ENCODE measurements around the gene MRPS24. TPM values are rescaled to one million over a fixed set of nuclear protein-coding genes. Genes with fewer than 3 reads are reported as not detected.
A peak's percentile ranks its signal among the peaks of the same experiment; 100 is the strongest.
"Not testable (repeated sequence)": the region's sequence is repeated elsewhere in the genome, so short reads cannot be mapped to it uniquely, and the experiment has no call there.

Gene MRPS24
- polyA plus RNA-seq, 1 experiment: 134 TPM

DNA sequence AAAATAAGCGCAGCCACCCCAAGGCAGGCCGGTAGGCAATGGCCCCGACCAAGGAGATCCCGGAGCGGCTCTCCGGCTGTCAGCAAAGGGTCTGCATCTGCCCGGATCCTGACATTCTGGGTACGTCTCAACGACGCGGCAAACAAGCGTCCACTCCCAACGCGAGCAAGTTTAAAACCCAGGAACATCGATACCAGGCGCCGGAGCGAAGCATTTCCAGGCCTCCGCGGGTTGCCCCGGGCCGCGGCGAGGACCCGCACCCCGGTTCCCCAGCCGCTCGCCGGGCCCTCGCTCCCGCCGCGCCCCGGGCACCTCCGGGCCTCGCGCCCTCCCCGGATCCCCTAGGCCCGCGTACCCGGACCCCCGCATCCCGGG, 36.6 kb upstream of the MRPS24 start:
- no peaks in the 10 kb centered on the region for H3K27me3 ChIP-seq (ENCODE audit: control insufficient read depth, insufficient read depth, low read length)
- no peak for TF ChIP-seq CTCF (IDR thresholded peaks at IDR 0.05; ENCODE audit: low read depth, low read length)
- CTCF ChIA-PET: no interaction called here
- no peak for DNase-seq (ENCODE audit: low read depth, low spot score)
- POLR2A ChIA-PET: no interaction called here
- peak overlapping the region; percentile 81 for H3K4me3 ChIP-seq (ENCODE audit: low read depth, low read length)
- no peaks in the 10 kb centered on the region for H3K9me3 ChIP-seq (ENCODE audit: control insufficient read depth, insufficient read depth, low read length)
- peak overlapping the region; percentile 61 for H3K27ac ChIP-seq (ENCODE audit: low read depth, low read length)

DNA sequence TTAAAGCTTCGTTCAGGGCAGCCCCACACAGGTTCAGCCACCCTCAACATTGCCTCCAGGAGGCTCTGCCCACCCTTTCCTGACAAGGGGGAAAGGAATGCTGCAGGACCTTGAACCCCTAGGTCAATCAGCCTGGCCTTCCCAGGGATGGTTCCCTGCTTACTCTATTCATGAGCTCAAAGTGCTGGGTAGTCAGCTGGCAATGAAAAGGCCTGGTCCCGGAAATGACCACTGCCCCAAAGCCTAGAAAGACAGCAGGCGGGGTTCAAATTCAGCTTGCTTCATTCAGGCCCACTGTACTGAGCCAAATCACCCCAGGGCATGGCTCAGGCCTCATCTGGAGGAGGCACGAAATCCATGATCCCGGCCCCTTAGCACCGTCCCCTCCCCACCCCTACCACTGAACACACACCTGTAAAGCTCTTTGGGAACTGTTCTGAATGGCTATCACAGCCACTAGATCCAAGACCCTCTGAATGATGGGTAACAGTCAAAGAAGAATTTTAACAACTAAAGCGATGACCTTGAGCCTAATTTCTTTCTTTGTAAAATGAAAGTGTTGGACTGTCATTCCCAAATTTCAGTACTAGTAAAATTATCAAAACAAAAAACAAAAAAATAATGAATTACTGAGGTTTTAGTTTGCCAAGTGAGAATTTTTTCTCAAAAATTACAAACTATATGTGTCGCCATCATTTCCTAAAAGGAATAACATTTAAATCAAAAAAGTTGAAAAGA, 36.1 kb upstream of the MRPS24 start:
- CTCF ChIA-PET: interaction anchor here (0.5 to 0.7 kb wide), 3 partner anchors 36 to 184 kb away, joined by 3 read pairs; partner anchors contain the start of gene MRPS24

GRCh38 chr7:43904533-43905208, 35.4 kb upstream of the MRPS24 start:
- no peak overlapping the region for H3K27ac ChIP-seq (ENCODE audit: low read depth, low read length)
- TF ChIP-seq CTCF (IDR thresholded peaks at IDR 0.05; ENCODE audit: low read depth, low read length): no peak
- peak overlapping the region; percentile 81 for H3K4me3 ChIP-seq (ENCODE audit: low read depth, low read length)
- no peak for DNase-seq (ENCODE audit: low read depth, low spot score)
- H3K27me3 ChIP-seq (ENCODE audit: control insufficient read depth, insufficient read depth, low read length): no peaks in the 10 kb centered on the region
- POLR2A ChIA-PET: interaction anchor here (0.9 to 1.4 kb wide), 3 partner anchors 14 to 35 kb away, joined by 3 to 4 read pairs (median 3); partner anchors contain the start of genes MRPS24 and UBE2D4
- CTCF ChIA-PET: interaction anchor here (0.5 to 0.7 kb wide), 2 partner anchors 35 to 65 kb away, joined by 3 read pairs; partner anchors contain the start of gene MRPS24
- H3K9me3 ChIP-seq (ENCODE audit: control insufficient read depth, insufficient read depth, low read length): no peaks in the 10 kb centered on the region

More for the DNA sequence above, 36.1 kb upstream of the MRPS24 start:
- no peaks in the 10 kb centered on the region for H3K27me3 ChIP-seq (ENCODE audit: control insufficient read depth, insufficient read depth, low read length)
- no peak for DNase-seq (ENCODE audit: low read depth, low spot score)
- POLR2A ChIA-PET: interaction anchor here (0.9 to 1.4 kb wide), 2 partner anchors 21 to 36 kb away, joined by 3 read pairs; partner anchors contain the start of genes MRPS24 and UBE2D4
- H3K27ac ChIP-seq (ENCODE audit: low read depth, low read length): peak overlapping the region; percentile 39
- H3K9me3 ChIP-seq (ENCODE audit: control insufficient read depth, insufficient read depth, low read length): no peaks in the 10 kb centered on the region
- H3K4me3 ChIP-seq (ENCODE audit: low read depth, low read length): peak overlapping the region; percentile 81
- TF ChIP-seq CTCF (IDR thresholded peaks at IDR 0.05; ENCODE audit: low read depth, low read length): no peak

GRCh38 chr7:43902542-43903054, 33.3 kb upstream of the MRPS24 start:
- DNase-seq (ENCODE audit: low read depth, low spot score): no peak
- ChIA-PET POLR2A (no interaction called here), CTCF (no interaction called here)
- no peak for TF ChIP-seq CTCF (IDR thresholded peaks at IDR 0.05; ENCODE audit: low read depth, low read length)
- Histone ChIP-seq H3K27ac (ENCODE audit: low read depth, low read length) (no peak overlapping the region), H3K27me3 (ENCODE audit: control insufficient read depth, insufficient read depth, low read length) (no peaks in the 10 kb centered on the region), H3K4me3 (ENCODE audit: low read depth, low read length) (no peak overlapping the region), H3K9me3 (ENCODE audit: control insufficient read depth, insufficient read depth, low read length) (no peaks in the 10 kb centered on the region)

DNA sequence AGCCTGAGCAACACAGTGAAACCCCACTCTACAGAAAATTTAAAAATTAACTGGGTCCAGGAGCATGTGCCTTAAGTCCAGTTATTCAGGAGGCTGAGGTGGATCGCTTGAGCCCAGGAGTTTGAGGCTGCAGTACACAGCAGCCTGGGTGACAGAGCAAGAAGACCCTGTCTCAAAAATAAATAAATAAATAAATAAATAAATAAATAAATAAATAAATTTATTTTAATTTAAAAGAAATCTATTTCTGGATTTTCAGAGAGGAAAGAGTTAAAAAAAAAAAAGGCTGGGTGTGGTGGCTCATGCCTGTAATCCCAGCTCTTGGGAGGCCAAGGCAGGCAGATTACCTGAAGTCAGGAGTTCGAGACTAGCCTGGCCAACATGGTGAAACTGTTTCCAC, 29.3 kb upstream of the MRPS24 start:
- H3K9me3 ChIP-seq (ENCODE audit: control insufficient read depth, insufficient read depth, low read length); H3K4me3 ChIP-seq (ENCODE audit: low read depth, low read length); H3K27me3 ChIP-seq (ENCODE audit: control insufficient read depth, insufficient read depth, low read length); CTCF ChIA-PET; H3K27ac ChIP-seq (ENCODE audit: low read depth, low read length); POLR2A ChIA-PET; DNase-seq (ENCODE audit: low read depth, low spot score): not testable (repeated sequence)

Measured in AG04450 (cell line).